ENCODE results near the gene GABRB3.

GRCh38 chr15:26572602-26573350 is 200.1 kb downstream of the GABRB3 start:
- TF ChIP-seq, protein P1, sequence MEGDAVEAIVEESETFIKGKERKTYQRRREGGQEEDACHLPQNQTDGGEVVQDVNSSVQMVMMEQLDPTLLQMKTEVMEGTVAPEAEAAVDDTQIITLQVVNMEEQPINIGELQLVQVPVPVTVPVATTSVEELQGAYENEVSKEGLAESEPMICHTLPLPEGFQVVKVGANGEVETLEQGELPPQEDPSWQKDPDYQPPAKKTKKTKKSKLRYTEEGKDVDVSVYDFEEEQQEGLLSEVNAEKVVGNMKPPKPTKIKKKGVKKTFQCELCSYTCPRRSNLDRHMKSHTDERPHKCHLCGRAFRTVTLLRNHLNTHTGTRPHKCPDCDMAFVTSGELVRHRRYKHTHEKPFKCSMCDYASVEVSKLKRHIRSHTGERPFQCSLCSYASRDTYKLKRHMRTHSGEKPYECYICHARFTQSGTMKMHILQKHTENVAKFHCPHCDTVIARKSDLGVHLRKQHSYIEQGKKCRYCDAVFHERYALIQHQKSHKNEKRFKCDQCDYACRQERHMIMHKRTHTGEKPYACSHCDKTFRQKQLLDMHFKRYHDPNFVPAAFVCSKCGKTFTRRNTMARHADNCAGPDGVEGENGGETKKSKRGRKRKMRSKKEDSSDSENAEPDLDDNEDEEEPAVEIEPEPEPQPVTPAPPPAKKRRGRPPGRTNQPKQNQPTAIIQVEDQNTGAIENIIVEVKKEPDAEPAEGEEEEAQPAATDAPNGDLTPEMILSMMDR (IDR thresholded peaks at IDR 0.05; ENCODE audit: low read depth, low read length, poor library complexity, severe bottlenecking): no peak
- TF ChIP-seq EZH2phosphoT487 (IDR thresholded peaks at IDR 0.05; ENCODE audit: borderline replicate concordance, low read length): no peak

All from DOHH2 (cell line).